GM19043 (cell line): ENCODE measurements around the gene ZNF487.

ENCODE experiments used
- ATAC-seq: cut with Tn5 transposase; IDR thresholded peaks from one replicate; pipeline ENCODE4 v1.9.1; 2021; ENCODE audit warnings: low read depth; ENCODE audit not compliant: unreplicated experiment

Gene ZNF487

DNA sequence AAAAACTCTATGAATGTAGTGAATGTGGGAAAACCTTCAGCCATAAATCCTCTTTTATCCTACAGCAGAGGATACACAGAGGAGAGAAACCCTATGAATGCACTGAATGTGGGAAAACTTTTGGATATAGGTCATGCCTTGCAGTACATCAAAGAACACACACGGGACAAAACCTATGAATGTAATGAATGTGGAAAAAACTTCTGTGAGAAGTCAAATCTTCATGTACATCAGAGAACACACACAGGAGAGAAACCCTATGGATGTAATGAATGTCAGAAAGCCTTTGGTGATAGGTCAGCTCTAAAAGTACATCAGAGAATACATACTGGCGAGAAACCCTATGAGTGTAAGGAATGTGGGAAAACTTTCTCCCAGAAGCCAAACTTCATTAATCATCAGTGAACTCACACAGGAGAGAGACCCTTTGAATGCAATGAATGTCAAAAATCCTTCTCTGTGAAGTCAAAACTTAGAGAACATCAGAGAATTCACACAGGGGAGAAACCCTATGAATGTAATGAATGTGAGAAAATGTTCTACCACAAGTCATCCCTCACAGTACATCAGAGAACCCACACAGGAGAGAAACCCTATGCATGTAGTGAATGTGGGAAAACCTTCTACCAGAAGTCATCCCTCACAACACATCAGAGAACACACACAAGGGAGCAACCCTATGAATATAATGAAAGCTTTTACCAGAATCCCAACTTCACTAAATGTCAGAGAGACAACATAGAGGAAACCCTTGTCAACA lies 45.6 kb downstream of the ZNF487 start:
- ATAC-seq: no peak

DNA sequence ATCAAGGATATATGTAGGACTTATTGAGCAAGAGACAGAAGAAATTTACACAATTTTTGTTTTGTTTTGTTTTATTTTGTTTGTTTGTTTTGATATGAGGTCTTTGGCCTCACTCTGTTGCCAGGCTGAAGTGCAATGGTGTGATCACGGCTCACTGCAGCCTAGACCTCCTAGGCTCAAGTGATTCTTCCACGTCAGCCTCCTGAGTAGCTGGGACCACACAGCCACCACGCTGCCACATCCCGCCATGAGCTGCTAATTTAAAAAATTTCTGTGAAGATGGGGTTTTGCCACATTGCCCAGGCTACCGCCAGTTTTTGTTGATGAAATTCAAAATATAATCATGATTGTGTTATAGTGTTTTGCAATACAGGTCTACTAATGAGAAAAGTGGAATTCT lies 54.9 kb downstream of the ZNF487 start:
- ATAC-seq: no peak

DNA sequence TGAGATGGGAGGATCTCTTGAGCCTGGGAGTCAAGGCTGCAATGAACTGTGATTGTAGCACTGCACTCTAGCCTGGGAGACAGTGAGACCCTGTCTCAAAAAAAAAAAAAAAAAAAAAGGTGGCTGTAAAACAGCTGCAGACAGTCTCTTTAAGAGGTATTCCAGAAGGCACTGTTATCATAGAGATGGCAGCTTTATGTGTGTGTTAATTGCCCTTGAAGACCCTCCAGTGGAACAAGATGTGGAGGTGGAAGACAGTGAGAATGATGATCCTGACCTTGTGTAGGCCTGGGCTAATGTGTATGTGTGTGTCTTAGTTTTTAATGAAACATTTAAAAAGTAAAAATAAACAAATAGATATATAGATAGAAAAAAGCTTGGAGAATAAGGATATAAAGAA lies 66.0 kb downstream of the ZNF487 start:
- ATAC-seq: no peak

DNA sequence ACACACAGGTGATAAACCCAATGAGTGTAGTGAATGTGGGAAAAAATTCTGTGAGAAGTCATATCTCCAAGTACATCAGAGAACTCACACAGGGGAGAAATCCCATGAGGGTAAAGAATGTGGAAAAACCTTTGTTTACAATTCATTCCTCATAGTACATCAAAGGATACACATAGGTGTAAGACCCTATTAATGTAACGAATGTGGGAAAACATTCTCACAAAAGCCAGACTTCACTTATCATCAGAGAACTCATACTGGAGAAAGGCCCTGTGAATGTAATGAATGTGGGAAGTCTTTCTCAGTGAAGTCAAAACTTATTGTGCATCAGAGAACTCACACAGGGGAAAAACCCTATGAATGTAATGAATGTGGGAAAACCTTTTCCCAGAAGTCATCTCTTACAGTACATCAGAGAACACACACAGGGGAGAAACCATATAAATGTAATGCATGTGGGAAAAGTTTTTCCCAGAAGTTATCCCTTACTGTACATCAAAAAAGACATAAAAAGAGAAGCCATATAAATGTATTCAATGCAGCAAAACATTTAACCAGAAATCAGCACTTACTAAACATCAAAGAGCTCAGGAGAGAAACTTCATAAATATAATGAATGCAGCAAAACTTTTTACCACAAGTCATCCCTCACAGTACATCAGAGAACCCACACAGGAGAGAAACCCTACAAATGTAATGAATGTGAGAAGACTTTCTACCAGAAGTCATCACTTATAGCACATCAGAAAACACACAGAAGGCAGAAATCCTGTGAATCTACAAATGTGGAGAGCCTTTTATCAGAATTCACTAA lies 87.7 kb downstream of the ZNF487 start:
- ATAC-seq: no peak
